B cell (primary cell): ENCODE data around the gene TMEM109. TPM values are rescaled to one million over a fixed set of nuclear protein-coding genes. Genes with fewer than 3 reads are reported as not detected.
"Not testable (repeated sequence)": the region's sequence is repeated elsewhere in the genome, so short reads cannot be mapped to it uniquely, and the experiment has no call there.

Experiments
- ATAC-seq: fragments of 200-7000 bp; cut with Tn5 transposase; one replicate; pipeline ENCODE4 v1.10.0; 2021; ENCODE audit warnings: low read depth, mild to moderate bottlenecking, moderate number of reproducible peaks, moderate library complexity
- CTCF ChIA-PET: fragments of 350-600 bp; sonication (Branson Sonifier 250); formaldehyde crosslinking; loops from one replicate; lab custom pipeline; 2021; ENCODE audit warnings: antibody characterized with exemption, inconsistent platforms; lab: Charles Lee
- POLR2A ChIA-PET: fragments of 350-600 bp; sonication (Branson Sonifier 250); formaldehyde crosslinking; loops from one replicate; lab custom pipeline; 2021; ENCODE audit warnings: antibody characterized with exemption; lab: Charles Lee
- DNase-seq: peaks from one replicate; pipeline ENCODE4 v3.0.0; 2013
- H2AFZ ChIP-seq: 2 replicates; pipeline ENCODE4 v1.6.1; 2012; ENCODE audit warnings: mild to moderate bottlenecking, low read depth, low read length; ENCODE audit not compliant: insufficient read depth, poor library complexity, severe bottlenecking
- H3K27ac ChIP-seq, 2 donors: 1 replicate in 1 of 2; 2 replicates in 1 of 2; pipeline ENCODE4 v1.5.1; 2012 to 2013; ENCODE audit warnings: low read length in 2 of 2, mild to moderate bottlenecking in 2 of 2, moderate library complexity in 1 of 2
- H3K27me3 ChIP-seq, 4 experiments: fragments of 200-600 bp in 1 of 4; sonication (generic) in 1 of 4; replicated peaks in 1 of 4; 1 replicate in 2 of 4; 2 replicates in 2 of 4; pipeline versions ENCODE4 v1.6.1 to v1.7.0; 2013 to 2016; ENCODE audit warnings: low read length in 3 of 4, mild to moderate bottlenecking in 2 of 4, mixed read lengths in 1 of 4, moderate library complexity in 1 of 4; ENCODE audit not compliant: insufficient read depth in 4 of 4, control insufficient read depth in 3 of 4; ENCODE audit errors: control extremely low read depth in 1 of 4
- H3K36me3 ChIP-seq, 2 experiments: replicated peaks in 1 of 2; 1 replicate in 1 of 2; 2 replicates in 1 of 2; pipeline versions ENCODE4 v1.6.1 to v1.7.1; 2013; ENCODE audit warnings: low read length in 1 of 2; ENCODE audit not compliant: insufficient read depth in 2 of 2, control insufficient read depth in 1 of 2; ENCODE audit errors: control extremely low read depth in 1 of 2, extremely low read depth in 1 of 2
- H3K4me1 ChIP-seq, 2 donors: fragments of 200-600 bp in 1 of 2; sonication (generic) in 1 of 2; 1 replicate in 1 of 2; 2 replicates in 1 of 2; pipeline versions ENCODE4 v1.5.1 to v1.6.1; 2013 to 2017; ENCODE audit warnings: low read length in 2 of 2; ENCODE audit not compliant: control insufficient read depth in 2 of 2, insufficient read depth in 2 of 2
- H3K4me2 ChIP-seq: replicated peaks from 2 replicates; pipeline ENCODE3; 2012; ENCODE audit warnings: mild to moderate bottlenecking, low read depth, low read length; ENCODE audit not compliant: poor library complexity, severe bottlenecking
- H3K4me3 ChIP-seq, 5 experiments: fragments of 200-600 bp in 1 of 5; sonication (generic) in 1 of 5; 1 replicate in 3 of 5; 2 replicates in 2 of 5; pipeline versions ENCODE4 v1.5.1 to v1.7.0; 2011 to 2016; ENCODE audit warnings: low read length in 4 of 5, mild to moderate bottlenecking in 4 of 5, low read depth in 2 of 5, control low read depth in 1 of 5, moderate library complexity in 1 of 5; ENCODE audit not compliant: insufficient read depth in 1 of 5; ENCODE audit errors: control extremely low read depth in 1 of 5, extremely low read depth in 1 of 5
- H3K79me2 ChIP-seq: fragments of 200-600 bp; sonication (generic); one replicate; pipeline ENCODE4 v1.6.0; 2016; ENCODE audit warnings: low read length; ENCODE audit not compliant: control insufficient read depth, insufficient read depth
- H3K9ac ChIP-seq: fragments of 200-600 bp; sonication (generic); 2 replicates; pipeline ENCODE4 v1.6.1; 2017; ENCODE audit warnings: mild to moderate bottlenecking, low read length, moderate library complexity
- H3K9me3 ChIP-seq, 3 donors: one replicate each; pipeline versions ENCODE4 v1.6.1 to v1.7.1; 2013; ENCODE audit warnings: low read length in 2 of 3; ENCODE audit not compliant: control insufficient read depth in 2 of 3, insufficient read depth in 1 of 3; ENCODE audit errors: control extremely low read depth in 1 of 3
- H4K20me1 ChIP-seq: 2 replicates; pipeline ENCODE4 v1.6.0; 2012; ENCODE audit warnings: mild to moderate bottlenecking, low read length; ENCODE audit not compliant: insufficient read depth, control insufficient read depth, poor library complexity, severe bottlenecking
- H3K27ac Mint-ChIP-seq: one replicate; pipeline ENCODE4 v1.8.0; 2021; ENCODE audit warnings: mixed read lengths
- H3K27me3 Mint-ChIP-seq: one replicate; pipeline ENCODE4 v1.8.0; 2021; ENCODE audit warnings: mixed read lengths
- H3K4me1 Mint-ChIP-seq: one replicate; pipeline ENCODE4 v1.8.0; 2021; ENCODE audit warnings: mixed read lengths
- H3K4me3 Mint-ChIP-seq: one replicate; pipeline ENCODE4 v1.8.0; 2021; ENCODE audit warnings: mixed read lengths
- H3K9me3 Mint-ChIP-seq: one replicate; pipeline ENCODE4 v1.8.0; 2022; ENCODE audit warnings: mixed read lengths; ENCODE audit not compliant: insufficient read depth
- EZH2 ChIP-seq: IDR thresholded peaks from 2 replicates; pipeline ENCODE4 v1.6.1; 2012; ENCODE audit warnings: borderline replicate concordance, low read depth, mild to moderate bottlenecking, moderate library complexity, low read length; ENCODE audit not compliant: insufficient read depth, poor library complexity, severe bottlenecking
- WGBS: methylation state at CpG from one replicate; pipeline ENCODE4 v1.1.5; 2013; ENCODE audit warnings: missing lambda C conversion rate; ENCODE audit not compliant: insufficient coverage; 5-methylcytosine and 5-hydroxymethylcytosine counted together
- intact Hi-C: fragments of 100-400 bp; cut with micrococcal nuclease; formaldehyde crosslinking; loops from one replicate; pipeline ENCODE4 v1.10.0; 2022
- polyA plus RNA-seq: library from polyadenylated mRNA; depleted of rRNA; stranded (reverse); fragments of >200 nt; gene quantifications from 2 replicates; pipeline ENCODE4 v1.2.3, GENCODE V29; 2012
- total RNA-seq, 2 donors: library from RNA; stranded (reverse); fragments of 120-200 nt in 1 of 2; gene quantifications; 1 replicate in 1 of 2; 2 replicates in 1 of 2; pipeline versions ENCODE4 v1.2.3 to v1.2.4, GENCODE V29; 2013 to 2022
- TF ChIP-seq, protein P1 (sequence below): fragments of 200-600 bp; IDR thresholded peaks from one replicate; pipeline ENCODE4 v1.8.0; 2022; ENCODE audit warnings: antibody characterized with exemption, mild to moderate bottlenecking

Gene TMEM109
- total and polyA plus RNA-seq, 2 donors (not counting 1 experiment from before 2014, with no cell fraction given) = 32.0 to 99.4 TPM

DNA sequence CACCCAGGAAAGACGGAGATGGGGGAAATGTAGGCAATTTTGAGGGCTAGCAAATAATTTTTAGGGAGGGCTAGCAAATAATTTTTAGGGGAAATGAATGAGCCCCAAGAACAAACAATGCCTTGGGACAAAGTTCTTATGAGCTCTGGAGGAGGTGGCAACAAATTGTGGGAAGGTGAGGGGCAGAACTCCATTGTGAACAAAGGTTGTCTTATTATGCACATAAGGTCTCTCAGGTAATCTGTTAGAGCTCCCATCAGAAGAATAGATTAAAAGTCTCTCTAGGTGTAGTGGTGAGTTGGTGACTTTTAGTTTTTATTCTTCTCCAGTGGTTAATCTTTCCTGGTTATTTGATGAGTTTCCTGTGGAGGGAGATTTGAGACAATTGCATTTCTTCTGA is 5.2 kb upstream of the TMEM109 start:
- H3K27ac ChIP-seq = peak overlapping the region in 1 of 2 donors; percentile 79
- no peak for ATAC-seq
- ChIA-PET POLR2A (no interaction called here), CTCF (interaction anchor here (1.0 to 1.1 kb wide), 2 partner anchors 9 to 10 kb away, joined by 3 to 4 read pairs; no protein-coding TSS in a partner anchor)
- H3K27me3 ChIP-seq = no peaks in the 10 kb centered on the region
- no peaks in the 10 kb centered on the region for H3K27me3 Mint-ChIP-seq
- H3K4me3 ChIP-seq = no peak overlapping the region
- WGBS = 75% methylated on average over 1 of the region's 1 CpG
- TF ChIP-seq, protein P1, sequence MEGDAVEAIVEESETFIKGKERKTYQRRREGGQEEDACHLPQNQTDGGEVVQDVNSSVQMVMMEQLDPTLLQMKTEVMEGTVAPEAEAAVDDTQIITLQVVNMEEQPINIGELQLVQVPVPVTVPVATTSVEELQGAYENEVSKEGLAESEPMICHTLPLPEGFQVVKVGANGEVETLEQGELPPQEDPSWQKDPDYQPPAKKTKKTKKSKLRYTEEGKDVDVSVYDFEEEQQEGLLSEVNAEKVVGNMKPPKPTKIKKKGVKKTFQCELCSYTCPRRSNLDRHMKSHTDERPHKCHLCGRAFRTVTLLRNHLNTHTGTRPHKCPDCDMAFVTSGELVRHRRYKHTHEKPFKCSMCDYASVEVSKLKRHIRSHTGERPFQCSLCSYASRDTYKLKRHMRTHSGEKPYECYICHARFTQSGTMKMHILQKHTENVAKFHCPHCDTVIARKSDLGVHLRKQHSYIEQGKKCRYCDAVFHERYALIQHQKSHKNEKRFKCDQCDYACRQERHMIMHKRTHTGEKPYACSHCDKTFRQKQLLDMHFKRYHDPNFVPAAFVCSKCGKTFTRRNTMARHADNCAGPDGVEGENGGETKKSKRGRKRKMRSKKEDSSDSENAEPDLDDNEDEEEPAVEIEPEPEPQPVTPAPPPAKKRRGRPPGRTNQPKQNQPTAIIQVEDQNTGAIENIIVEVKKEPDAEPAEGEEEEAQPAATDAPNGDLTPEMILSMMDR = no peak
- no peak for TF ChIP-seq EZH2
- intact Hi-C loops = no loop called here
- H3K27ac Mint-ChIP-seq = peak overlapping the region; percentile 86
- peaks cover 0 to 1% of the 10 kb centered on the region in 2 experiments for H3K36me3 ChIP-seq
- H3K4me1 Mint-ChIP-seq = peaks cover 74% of the 10 kb centered on the region
- no peak overlapping the region for H3K4me2 ChIP-seq
- peaks cover 30% of the 10 kb centered on the region for H3K79me2 ChIP-seq
- no peak overlapping the region for H3K9ac ChIP-seq
- no peak for DNase-seq
- H3K9me3 ChIP-seq = no peaks in the 10 kb centered on the region
- no peak overlapping the region for H2AFZ ChIP-seq
- peak overlapping the region; percentile 23 for H3K4me3 Mint-ChIP-seq
- H3K9me3 Mint-ChIP-seq = no peaks in the 10 kb centered on the region
- H3K4me1 ChIP-seq = peaks cover 60 to 74% of the 10 kb centered on the region in 2 donors
- H4K20me1 ChIP-seq = peaks cover 23% of the 10 kb centered on the region

DNA sequence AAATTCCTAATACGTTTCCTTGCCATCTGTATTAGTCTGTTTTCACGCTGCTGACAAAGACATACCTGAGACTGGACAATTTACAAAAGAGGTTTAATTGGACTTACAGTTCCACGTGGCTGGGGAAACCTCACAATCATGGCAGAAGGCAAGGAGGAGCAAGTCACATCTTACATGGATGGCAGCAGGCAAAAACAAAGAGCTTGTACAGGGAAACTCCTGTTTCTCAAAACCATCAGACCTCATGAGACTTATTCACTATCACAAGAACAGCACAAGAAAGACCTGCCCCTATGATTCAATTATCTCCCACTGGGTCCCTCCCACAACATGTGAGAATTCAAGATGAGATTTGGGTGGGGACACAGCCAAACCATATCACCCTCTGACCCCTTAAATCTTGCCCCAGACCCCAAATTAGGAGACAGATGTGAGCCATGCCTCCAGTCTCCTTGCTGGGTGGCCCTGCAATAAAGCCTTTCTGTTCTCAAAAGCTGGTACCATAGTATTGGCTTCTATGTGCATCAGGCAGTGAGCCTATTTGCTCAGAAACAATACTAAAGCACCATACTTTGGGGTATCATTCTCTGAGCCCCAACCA is 4.2 kb upstream of the TMEM109 start:
- WGBS = 50% methylated on average over 1 of the region's 3 CpGs
- H3K9me3 Mint-ChIP-seq, H3K27me3 Mint-ChIP-seq, CTCF ChIA-PET, H3K36me3 ChIP-seq, H2AFZ ChIP-seq, H3K27me3 ChIP-seq, H3K9me3 ChIP-seq, DNase-seq, ATAC-seq: not testable (repeated sequence)
- Histone ChIP-seq H3K4me2 (peak overlapping the region; percentile 62), H3K4me1 (peaks cover 52 to 71% of the 10 kb centered on the region in 2 donors), H3K79me2 (peaks cover 30% of the 10 kb centered on the region), H4K20me1 (peaks cover 14% of the 10 kb centered on the region), H3K27ac (peak overlapping the region; percentile 71 to 79), H3K4me3 (peak overlapping the region in 1 of 5 experiments; percentile 34), H3K9ac (peak overlapping the region; percentile 2)
- POLR2A ChIA-PET = interaction anchor here (0.6 kb wide), 1 partner anchor 42 kb away, joined by 8 read pairs; the partner anchor contains the start of gene SLC15A3
- Mint-ChIP-seq H3K27ac (peak overlapping the region; percentile 86), H3K4me3 (peak overlapping the region; percentile 52), H3K4me1 (peaks cover 70% of the 10 kb centered on the region)
- intact Hi-C loops = loop anchor here (1.0 to 10.0 kb wide), 5 partner anchors 67 to 1245 kb away; partner anchors contain the start of genes CCDC86, FEN1, MS4A1 and PATL1
